Muscle layer of colon (tissue), 2 donors: ENCODE data around the gene ABCA1.

Experiments used
- H3K27ac ChIP-seq: one replicate; pipeline ENCODE4 v1.7.0; 2013; ENCODE audit warnings: low read depth, mild to moderate bottlenecking, low read length, moderate library complexity
- H3K27me3 ChIP-seq, 2 donors: one replicate each; pipeline ENCODE4 v1.7.0; 2013; ENCODE audit warnings: low read length in 2 of 2, mild to moderate bottlenecking in 2 of 2; ENCODE audit not compliant: insufficient read depth in 2 of 2, control insufficient read depth in 1 of 2
- H3K36me3 ChIP-seq: one replicate; pipeline ENCODE4 v1.7.0; 2013; ENCODE audit warnings: mild to moderate bottlenecking, low read length; ENCODE audit not compliant: insufficient read depth
- H3K4me1 ChIP-seq: one replicate; pipeline ENCODE4 v1.7.0; 2013; ENCODE audit warnings: mild to moderate bottlenecking, low read length; ENCODE audit not compliant: insufficient read depth
- H3K4me3 ChIP-seq, 2 donors: one replicate each; pipeline ENCODE4 v1.7.0; 2013; ENCODE audit warnings: low read length in 2 of 2, low read depth in 1 of 2, mild to moderate bottlenecking in 1 of 2, moderate library complexity in 1 of 2
- H3K9ac ChIP-seq: one replicate; pipeline ENCODE4 v1.7.0; 2013; ENCODE audit warnings: low read length
- H3K9me3 ChIP-seq: one replicate; pipeline ENCODE4 v1.7.0; 2013; ENCODE audit warnings: mild to moderate bottlenecking, low read length
- donor health status: abdominal sarcoma.
- donor health status: Adenocarcinoma of cecum.

The ABCA1 gene

GRCh38 chr9:104879555-104880309 lies 48.2 kb downstream of the ABCA1 start:
- Histone ChIP-seq H3K4me3 (no peak overlapping the region), H3K27ac (peak overlapping the region; percentile 63), H3K4me1 (peaks cover 44% of the 10 kb centered on the region), H3K9me3 (no peaks in the 10 kb centered on the region), H3K9ac (no peak overlapping the region), H3K27me3 (no peaks in the 10 kb centered on the region), H3K36me3 (peaks cover 62% of the 10 kb centered on the region)

- Histone ChIP-seq H3K4me1 (peaks cover 53% of the 10 kb centered on the region), H3K36me3 (peaks cover 41% of the 10 kb centered on the region), H3K9ac (no peak overlapping the region), H3K9me3 (no peaks in the 10 kb centered on the region), H3K27ac (no peak overlapping the region), H3K27me3 (no peaks in the 10 kb centered on the region), H3K4me3 (no peak overlapping the region)
Measured at GRCh38 chr9:104876587-104876986, 51.4 kb downstream of the ABCA1 start.

GRCh38 chr9:104875897-104876296 lies 52.1 kb downstream of the ABCA1 start:
- peaks cover 56% of the 10 kb centered on the region for H3K4me1 ChIP-seq
- H3K9ac ChIP-seq = no peak overlapping the region
- H3K27ac ChIP-seq = no peak overlapping the region
- no peak overlapping the region for H3K4me3 ChIP-seq
- H3K27me3 ChIP-seq = no peaks in the 10 kb centered on the region
- no peaks in the 10 kb centered on the region for H3K9me3 ChIP-seq
- H3K36me3 ChIP-seq = peaks cover 43% of the 10 kb centered on the region

- peaks cover 61% of the 10 kb centered on the region for H3K4me1 ChIP-seq
- H3K4me3 ChIP-seq = no peak overlapping the region
- no peak overlapping the region for H3K27ac ChIP-seq
- H3K9ac ChIP-seq = no peak overlapping the region
- H3K27me3 ChIP-seq = no peaks in the 10 kb centered on the region
- H3K36me3 ChIP-seq = peaks cover 44% of the 10 kb centered on the region
- no peaks in the 10 kb centered on the region for H3K9me3 ChIP-seq
Measured at GRCh38 chr9:104875320-104875719, 52.6 kb downstream of the ABCA1 start.

GRCh38 chr9:104873489-104873850 lies 54.5 kb downstream of the ABCA1 start:
- no peak overlapping the region for H3K9ac ChIP-seq
- peaks cover 38% of the 10 kb centered on the region for H3K36me3 ChIP-seq
- H3K4me1 ChIP-seq = peaks cover 67% of the 10 kb centered on the region
- H3K9me3 ChIP-seq = no peaks in the 10 kb centered on the region
- no peaks in the 10 kb centered on the region for H3K27me3 ChIP-seq
- peak overlapping the region; percentile 79 for H3K27ac ChIP-seq
- H3K4me3 ChIP-seq = no peak overlapping the region

GRCh38 chr9:104872656-104873488 lies 55.1 kb downstream of the ABCA1 start:
- H3K27ac ChIP-seq = peak overlapping the region; percentile 79
- peak overlapping the region; percentile 12 for H3K9ac ChIP-seq
- no peaks in the 10 kb centered on the region for H3K9me3 ChIP-seq
- no peak overlapping the region for H3K4me3 ChIP-seq
- no peaks in the 10 kb centered on the region for H3K27me3 ChIP-seq
- peaks cover 44% of the 10 kb centered on the region for H3K36me3 ChIP-seq
- H3K4me1 ChIP-seq = peaks cover 73% of the 10 kb centered on the region

- Histone ChIP-seq H3K4me1 (peaks cover 77% of the 10 kb centered on the region), H3K27ac (peak overlapping the region; percentile 79), H3K4me3 (no peak overlapping the region), H3K36me3 (peaks cover 45% of the 10 kb centered on the region), H3K9me3 (no peaks in the 10 kb centered on the region), H3K27me3 (no peaks in the 10 kb centered on the region), H3K9ac (no peak overlapping the region)
Measured at GRCh38 chr9:104871961-104872527, 55.9 kb downstream of the ABCA1 start.

GRCh38 chr9:104869811-104870210 lies 58.1 kb downstream of the ABCA1 start:
- H3K9ac ChIP-seq = no peak overlapping the region
- peak overlapping the region; percentile 64 for H3K27ac ChIP-seq
- no peaks in the 10 kb centered on the region for H3K9me3 ChIP-seq
- no peaks in the 10 kb centered on the region for H3K27me3 ChIP-seq
- H3K4me1 ChIP-seq = peaks cover 87% of the 10 kb centered on the region
- peaks cover 41% of the 10 kb centered on the region for H3K36me3 ChIP-seq
- H3K4me3 ChIP-seq = no peak overlapping the region

GRCh38 chr9:104868687-104869404 lies 59.1 kb downstream of the ABCA1 start:
- H3K4me1 ChIP-seq = peaks cover 91% of the 10 kb centered on the region
- H3K27ac ChIP-seq = peak overlapping the region; percentile 64
- no peak overlapping the region for H3K4me3 ChIP-seq
- no peaks in the 10 kb centered on the region for H3K27me3 ChIP-seq
- H3K9ac ChIP-seq = no peak overlapping the region
- no peaks in the 10 kb centered on the region for H3K9me3 ChIP-seq
- peaks cover 36% of the 10 kb centered on the region for H3K36me3 ChIP-seq

GRCh38 chr9:104868303-104868686 lies 59.7 kb downstream of the ABCA1 start:
- Histone ChIP-seq H3K9ac (no peak overlapping the region), H3K4me1 (peaks cover 91% of the 10 kb centered on the region), H3K27me3 (no peaks in the 10 kb centered on the region), H3K9me3 (no peaks in the 10 kb centered on the region), H3K27ac (peak overlapping the region; percentile 64), H3K36me3 (peaks cover 34% of the 10 kb centered on the region), H3K4me3 (no peak overlapping the region)

- no peak overlapping the region for H3K9ac ChIP-seq
- peaks cover 78% of the 10 kb centered on the region for H3K4me1 ChIP-seq
- no peak overlapping the region for H3K4me3 ChIP-seq
- no peak overlapping the region for H3K27ac ChIP-seq
- no peaks in the 10 kb centered on the region for H3K9me3 ChIP-seq
- no peaks in the 10 kb centered on the region for H3K27me3 ChIP-seq
- H3K36me3 ChIP-seq = peaks cover 44% of the 10 kb centered on the region
Measured at GRCh38 chr9:104866191-104866590, 61.8 kb downstream of the ABCA1 start.
